GM19395 (cell line): ENCODE data around the gene PARK7.

Experiments
- ATAC-seq: cut with Tn5 transposase; IDR thresholded peaks from one replicate; pipeline ENCODE4 v1.9.1; 2021; ENCODE audit warnings: mild to moderate bottlenecking, moderate library complexity; ENCODE audit not compliant: unreplicated experiment

Gene PARK7

GRCh38 chr1:8021676-8022266 lies 60.3 kb downstream of the PARK7 start:
- ATAC-seq: no peak

- ATAC-seq: no peak
Observed at GRCh38 chr1:8022395-8023286, 61.1 kb downstream of the PARK7 start.

GRCh38 chr1:8023287-8023994 lies 61.9 kb downstream of the PARK7 start:
- no peak for ATAC-seq

- no peak for ATAC-seq
Observed at GRCh38 chr1:8023995-8024313, 62.4 kb downstream of the PARK7 start.

- ATAC-seq: no peak
Observed at GRCh38 chr1:8024329-8024728, 62.8 kb downstream of the PARK7 start.

- no peak for ATAC-seq
Observed at GRCh38 chr1:8025061-8025670, 63.7 kb downstream of the PARK7 start.

- peak; percentile 36 for ATAC-seq
Observed at GRCh38 chr1:8025671-8026144, 64.2 kb downstream of the PARK7 start.

- ATAC-seq: peak; percentile 79
Observed at GRCh38 chr1:8026153-8026975, 64.9 kb downstream of the PARK7 start, which contains the start of gene ERRFI1. Gene ERRFI1 (minus strand): TSS chr1:8026309. CDS start chr1:8015619, 10,690 bp downstream.

GRCh38 chr1:8026976-8027747 lies 65.7 kb downstream of the PARK7 start:
- no peak for ATAC-seq

- ATAC-seq: no peak
Observed at GRCh38 chr1:8027748-8028570, 66.4 kb downstream of the PARK7 start.

- ATAC-seq: no peak
Observed at GRCh38 chr1:8028571-8028910, 67.0 kb downstream of the PARK7 start.

GRCh38 chr1:8031176-8031785 lies 69.8 kb downstream of the PARK7 start:
- no peak for ATAC-seq

GRCh38 chr1:8032366-8032910 lies 70.9 kb downstream of the PARK7 start:
- no peak for ATAC-seq

GRCh38 chr1:8033322-8033721 lies 71.8 kb downstream of the PARK7 start:
- ATAC-seq: no peak
